H9 (cell line): ENCODE data around the gene STAT3. TPM values are rescaled to one million over a fixed set of nuclear protein-coding genes. Genes with fewer than 3 reads are reported as not detected.

Source experiments
- DNase-seq: peaks from one replicate; pipeline ENCODE4 v3.0.0-alpha.2; 2017
- H2AFZ ChIP-seq: one replicate; pipeline ENCODE4 v1.6.1; 2013; ENCODE audit warnings: mild to moderate bottlenecking, low read length, control low read depth, moderate library complexity
- H2AK5ac ChIP-seq: 2 replicates; pipeline ENCODE4 v1.6.1; 2013; ENCODE audit warnings: low read length, control low read depth, mixed read lengths; ENCODE audit not compliant: insufficient read length
- H2BK120ac ChIP-seq: one replicate; pipeline ENCODE4 v1.6.1; 2013; ENCODE audit warnings: low read depth, mild to moderate bottlenecking, low read length, control low read depth, inconsistent platforms; ENCODE audit not compliant: poor library complexity, severe bottlenecking
- H2BK12ac ChIP-seq: 2 replicates; pipeline ENCODE4 v1.6.1; 2013; ENCODE audit warnings: low read length, control low read depth, mixed read lengths, low read depth; ENCODE audit not compliant: insufficient read length
- H2BK15ac ChIP-seq: 2 replicates; pipeline ENCODE4 v1.6.1; 2013; ENCODE audit warnings: low read depth, low read length, control low read depth
- H2BK20ac ChIP-seq: one replicate; pipeline ENCODE4 v1.6.1; 2013; ENCODE audit warnings: low read depth, mild to moderate bottlenecking, low read length, control low read depth, inconsistent platforms; ENCODE audit not compliant: poor library complexity, severe bottlenecking
- H2BK5ac ChIP-seq: 2 replicates; pipeline ENCODE4 v1.6.1; 2013; ENCODE audit warnings: low read length, control low read depth, mixed read lengths; ENCODE audit not compliant: insufficient read length
- H3K14ac ChIP-seq: 2 replicates; pipeline ENCODE4 v1.6.1; 2013; ENCODE audit warnings: low read length, control low read depth; ENCODE audit not compliant: insufficient read depth
- H3K18ac ChIP-seq: 2 replicates; pipeline ENCODE4 v1.6.1; 2013; ENCODE audit warnings: low read depth, mild to moderate bottlenecking, mixed read lengths, low read length, control low read depth; ENCODE audit not compliant: insufficient read length
- H3K23ac ChIP-seq: 2 replicates; pipeline ENCODE4 v1.6.1; 2013; ENCODE audit warnings: low read length, control low read depth, mixed read lengths, low read depth; ENCODE audit not compliant: insufficient read length
- H3K23me2 ChIP-seq: 2 replicates; pipeline ENCODE4 v1.6.1; 2013; ENCODE audit warnings: low read depth, mild to moderate bottlenecking, mixed read lengths, low read length, control low read depth; ENCODE audit not compliant: insufficient read length, poor library complexity, severe bottlenecking
- H3K27ac ChIP-seq: 2 replicates; pipeline ENCODE4 v1.5.1; 2013; ENCODE audit warnings: low read length, control low read depth, mixed read lengths, low read depth; ENCODE audit not compliant: insufficient read length
- H3K27me3 ChIP-seq: 2 replicates; pipeline ENCODE4 v1.6.1; 2013; ENCODE audit warnings: low read length, control low read depth, inconsistent platforms; ENCODE audit not compliant: insufficient read depth
- H3K4ac ChIP-seq: 2 replicates; pipeline ENCODE4 v1.6.1; 2013; ENCODE audit warnings: low read depth, mild to moderate bottlenecking, control low read depth, inconsistent platforms, low read length, moderate library complexity
- H3K4me1 ChIP-seq: 2 replicates; pipeline ENCODE4 v1.6.1; 2013; ENCODE audit warnings: low read length, control low read depth, inconsistent platforms; ENCODE audit not compliant: insufficient read depth
- H3K4me2 ChIP-seq: 2 replicates; pipeline ENCODE4 v1.6.1; 2013; ENCODE audit warnings: low read length, control low read depth, mixed read lengths; ENCODE audit not compliant: insufficient read length, insufficient read depth
- H3K56ac ChIP-seq: 2 replicates; pipeline ENCODE4 v1.6.1; 2013; ENCODE audit warnings: low read depth, mild to moderate bottlenecking, mixed read lengths, low read length, control low read depth; ENCODE audit not compliant: insufficient read length
- H3K79me1 ChIP-seq: 2 replicates; pipeline ENCODE4 v1.6.1; 2013; ENCODE audit warnings: low read depth, mild to moderate bottlenecking, moderate library complexity, low read length, control low read depth, inconsistent platforms; ENCODE audit not compliant: insufficient read depth, poor library complexity, severe bottlenecking
- H3K79me2 ChIP-seq: 2 replicates; pipeline ENCODE4 v1.6.1; 2013; ENCODE audit warnings: low read length, control low read depth, inconsistent platforms; ENCODE audit not compliant: insufficient read depth
- H3K9ac ChIP-seq: 2 replicates; pipeline ENCODE4 v1.6.1; 2013; ENCODE audit warnings: low read length, control low read depth, mixed read lengths; ENCODE audit not compliant: insufficient read length; ENCODE audit errors: extremely low read depth
- H3K9me3 ChIP-seq: one replicate; pipeline ENCODE4 v1.6.1; 2013; ENCODE audit warnings: low read depth, low read length, inconsistent platforms; ENCODE audit not compliant: control insufficient read depth
- H3T11ph ChIP-seq: one replicate; pipeline ENCODE4 v1.6.1; 2013; ENCODE audit warnings: mild to moderate bottlenecking, low read length, control low read depth, inconsistent platforms
- H4K20me1 ChIP-seq: one replicate; pipeline ENCODE4 v1.6.1; 2013; ENCODE audit not compliant: control insufficient read depth, insufficient read length, insufficient read depth
- H4K5ac ChIP-seq: 2 replicates; pipeline ENCODE4 v1.6.1; 2013; ENCODE audit warnings: low read depth, mild to moderate bottlenecking, mixed read lengths, low read length, control low read depth; ENCODE audit not compliant: insufficient read length
- H4K8ac ChIP-seq: replicated peaks from 2 replicates; pipeline ENCODE4 v1.6.1; 2013; ENCODE audit warnings: low read length, control low read depth, mixed read lengths, low read depth; ENCODE audit not compliant: insufficient read length
- H4K91ac ChIP-seq: 2 replicates; pipeline ENCODE4 v1.6.1; 2013; ENCODE audit warnings: low read depth, mild to moderate bottlenecking, moderate library complexity, mixed read lengths, low read length, control low read depth; ENCODE audit not compliant: insufficient read length
- H3K27ac Mint-ChIP-seq, 3 experiments: 2 replicates in 2 of 3; 3 replicates in 1 of 3; pipeline ENCODE4 v1.8.0; 2020 to 2021; ENCODE audit warnings: mixed read lengths in 3 of 3, mild to moderate bottlenecking in 1 of 3, moderate library complexity in 1 of 3
- H3K27me3 Mint-ChIP-seq: 2 replicates; pipeline ENCODE4 v1.8.0; 2021; ENCODE audit warnings: low read depth, mild to moderate bottlenecking, moderate library complexity, mixed read lengths
- H3K36me3 Mint-ChIP-seq, 3 experiments: 2 replicates in 2 of 3; 3 replicates in 1 of 3; pipeline ENCODE4 v1.8.0; 2020 to 2021; ENCODE audit warnings: low read depth in 3 of 3, mixed read lengths in 3 of 3; ENCODE audit not compliant: insufficient read depth in 1 of 3
- H3K4me1 Mint-ChIP-seq, 2 experiments: 2 replicates each; pipeline ENCODE4 v1.8.0; 2020; ENCODE audit warnings: mixed read lengths in 2 of 2
- H3K4me3 Mint-ChIP-seq, 2 experiments: 2 replicates in 1 of 2; 3 replicates in 1 of 2; pipeline ENCODE4 v1.8.0; 2020 to 2021; ENCODE audit warnings: mild to moderate bottlenecking in 2 of 2, mixed read lengths in 2 of 2, moderate library complexity in 1 of 2
- H3K9me3 Mint-ChIP-seq, 2 experiments: 2 replicates in 1 of 2; 3 replicates in 1 of 2; pipeline ENCODE4 v1.8.0; 2020; ENCODE audit warnings: mild to moderate bottlenecking in 2 of 2, mixed read lengths in 2 of 2, moderate library complexity in 1 of 2
- WGBS: extraction: QIAGEN DNeasy Blood & Tissue Kit; methylation state at CpG from one replicate; pipeline ENCODE4 v1.1.7; 2013; ENCODE audit warnings: missing lambda C conversion rate, low lambda C conversion rate, mixed read lengths; ENCODE audit not compliant: insufficient read length; ENCODE audit errors: extremely low coverage; 5-methylcytosine and 5-hydroxymethylcytosine counted together
- total RNA-seq: library from RNA; stranded (reverse); gene quantifications from 2 replicates; pipeline ENCODE4 v1.2.1, GENCODE V29; 2021
- TF ChIP-seq, protein P1 (sequence below): fragments of 200-600 bp; sonication (generic); conservative IDR thresholded peaks from 3 replicates; pipeline ENCODE4 v1.8.0; 2021; ENCODE audit warnings: antibody characterized with exemption, mild to moderate bottlenecking

Gene STAT3
- total RNA-seq, 1 experiment from 2014 or later, result 83.2 TPM

DNA sequence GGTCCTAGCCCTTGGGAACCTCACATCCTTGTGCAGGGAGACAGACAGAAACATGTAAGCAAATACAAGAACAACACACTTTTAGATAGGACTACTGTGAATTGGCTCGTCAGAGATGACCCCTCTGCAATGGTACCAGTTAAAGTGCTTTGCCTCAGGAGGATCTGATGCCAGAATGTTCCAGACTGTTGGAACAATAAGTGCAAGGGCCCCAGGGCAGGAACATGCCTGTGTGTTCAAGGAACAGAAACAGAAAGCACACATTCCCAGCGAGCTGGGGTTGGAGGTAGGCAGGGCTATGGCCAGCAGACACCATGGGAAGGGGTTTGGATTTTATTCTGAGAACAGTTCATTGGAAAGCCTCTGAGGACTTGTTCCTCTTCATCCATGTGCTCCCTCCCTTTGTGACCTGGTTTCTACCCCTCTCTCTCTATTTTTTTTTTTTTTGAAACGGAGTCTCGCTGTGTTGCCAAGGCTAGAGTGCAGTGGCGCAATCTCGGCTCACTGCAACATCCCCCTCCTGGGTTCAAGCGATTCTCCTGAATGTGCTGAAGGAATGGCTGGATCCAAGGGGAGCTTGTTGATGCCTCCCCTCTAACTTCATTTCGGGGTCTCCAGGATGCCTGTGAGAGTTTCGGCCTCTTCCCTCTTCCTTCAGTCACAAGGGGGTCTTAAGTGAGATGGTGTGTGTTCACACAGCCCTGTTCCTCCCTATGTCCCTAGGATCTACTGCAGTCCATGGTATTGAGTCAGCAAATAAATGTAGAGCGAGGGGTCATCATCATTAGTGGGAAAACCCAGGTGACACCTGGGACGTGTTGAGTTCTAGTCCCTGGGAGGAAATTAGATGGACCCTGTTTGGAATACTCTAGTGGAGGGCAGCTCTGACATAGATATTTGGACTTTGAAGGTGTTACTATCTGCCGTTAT, 93.5 kb downstream of the STAT3 start:
- no peak overlapping the region for H3K4me3 Mint-ChIP-seq
- peaks cover 11% of the 10 kb centered on the region for H3K27me3 Mint-ChIP-seq

More for the DNA sequence above, 93.5 kb downstream of the STAT3 start:
- no peak overlapping the region for H2BK15ac ChIP-seq
- H2BK120ac ChIP-seq, result no peak overlapping the region
- no peaks in the 10 kb centered on the region for H3K4me1 ChIP-seq
- no peak overlapping the region for H3K27ac ChIP-seq
- no peak overlapping the region for H3K18ac ChIP-seq
- no peak overlapping the region for H2BK12ac ChIP-seq
- Mint-ChIP-seq H3K4me1 (peaks cover 0 to 5% of the 10 kb centered on the region in 2 experiments; a peak in 1 of 4 replicates), H3K27ac (peak overlapping the region in 1 of 3 experiments; percentile 71; a peak in 1 of 7 replicates), H3K36me3 (no peaks in the 10 kb centered on the region), H3K9me3 (no peaks in the 10 kb centered on the region)
- H3K27me3 ChIP-seq, result no peaks in the 10 kb centered on the region
- no peaks in the 10 kb centered on the region for H3K9me3 ChIP-seq
- H4K8ac ChIP-seq, result no peak overlapping the region
- no peak overlapping the region for H4K5ac ChIP-seq
- DNase-seq, result no peak
- H2BK20ac ChIP-seq, result no peak overlapping the region
- no peak overlapping the region for H2AK5ac ChIP-seq
- no peak overlapping the region for H3K9ac ChIP-seq
- no peak overlapping the region for H2AFZ ChIP-seq
- no peak overlapping the region for H3T11ph ChIP-seq
- no peaks in the 10 kb centered on the region for H3K23me2 ChIP-seq
- no peaks in the 10 kb centered on the region for H4K20me1 ChIP-seq
- no peak overlapping the region for H3K23ac ChIP-seq
- no CpG with 5 or more reads among the region's 12 CpGs for WGBS
- no peak overlapping the region for H2BK5ac ChIP-seq
- H4K91ac ChIP-seq, result no peak overlapping the region
- TF ChIP-seq, protein P1, sequence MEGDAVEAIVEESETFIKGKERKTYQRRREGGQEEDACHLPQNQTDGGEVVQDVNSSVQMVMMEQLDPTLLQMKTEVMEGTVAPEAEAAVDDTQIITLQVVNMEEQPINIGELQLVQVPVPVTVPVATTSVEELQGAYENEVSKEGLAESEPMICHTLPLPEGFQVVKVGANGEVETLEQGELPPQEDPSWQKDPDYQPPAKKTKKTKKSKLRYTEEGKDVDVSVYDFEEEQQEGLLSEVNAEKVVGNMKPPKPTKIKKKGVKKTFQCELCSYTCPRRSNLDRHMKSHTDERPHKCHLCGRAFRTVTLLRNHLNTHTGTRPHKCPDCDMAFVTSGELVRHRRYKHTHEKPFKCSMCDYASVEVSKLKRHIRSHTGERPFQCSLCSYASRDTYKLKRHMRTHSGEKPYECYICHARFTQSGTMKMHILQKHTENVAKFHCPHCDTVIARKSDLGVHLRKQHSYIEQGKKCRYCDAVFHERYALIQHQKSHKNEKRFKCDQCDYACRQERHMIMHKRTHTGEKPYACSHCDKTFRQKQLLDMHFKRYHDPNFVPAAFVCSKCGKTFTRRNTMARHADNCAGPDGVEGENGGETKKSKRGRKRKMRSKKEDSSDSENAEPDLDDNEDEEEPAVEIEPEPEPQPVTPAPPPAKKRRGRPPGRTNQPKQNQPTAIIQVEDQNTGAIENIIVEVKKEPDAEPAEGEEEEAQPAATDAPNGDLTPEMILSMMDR, result no peak
- no peak overlapping the region for H3K4me2 ChIP-seq
- no peaks in the 10 kb centered on the region for H3K79me2 ChIP-seq
- H3K56ac ChIP-seq, result no peak overlapping the region
- H3K4ac ChIP-seq, result no peak overlapping the region
- H3K14ac ChIP-seq, result no peak overlapping the region
- H3K79me1 ChIP-seq, result no peaks in the 10 kb centered on the region
